H1 (cell line): ENCODE measurements around the gene COTL1. TPM values are rescaled to one million over a fixed set of nuclear protein-coding genes. Genes with fewer than 3 reads are reported as not detected.

Source experiments
- CTCF ChIA-PET: fragments of 300-600 bp; sonication (Branson Sonifier 250); formaldehyde crosslinking; loops from one replicate; lab custom pipeline; 2021; ENCODE audit not compliant: partially characterized antibody; lab: Charles Lee
- POLR2A ChIA-PET: fragments of 300-600 bp; sonication (Branson Sonifier 250); formaldehyde crosslinking; loops from one replicate; lab custom pipeline; 2021; ENCODE audit warnings: inconsistent platforms; ENCODE audit not compliant: partially characterized antibody; lab: Charles Lee
- DNase-seq, 2 experiments: peaks; one replicate each; pipeline versions ENCODE4 v3.0.0 to v3.0.0-alpha.2; 2010 to 2022; ENCODE audit warnings: low spot score in 2 of 2, low read depth in 1 of 2, mixed read lengths in 1 of 2
- FAIRE-seq: peaks from 2 replicates; lab custom pipeline; 2011; peaks lifted over from hg19 to GRCh38; lab: Jason Lieb, UNC
- H2AFZ ChIP-seq: 2 replicates; pipeline ENCODE4 v1.8.1; 2012; ENCODE audit warnings: low read length, inconsistent platforms
- H2AK5ac ChIP-seq: 2 replicates; pipeline ENCODE4 v1.6.1; 2013; ENCODE audit warnings: low read depth, low read length
- H2BK120ac ChIP-seq: replicated peaks from 2 replicates; pipeline ENCODE3; 2013; ENCODE audit warnings: low read depth, low read length, inconsistent platforms
- H2BK12ac ChIP-seq: 2 replicates; pipeline ENCODE4 v1.6.1; 2013; ENCODE audit warnings: low read depth, low read length
- H2BK15ac ChIP-seq: 2 replicates; pipeline ENCODE4 v1.6.1; 2013; ENCODE audit warnings: low read length
- H2BK20ac ChIP-seq: 2 replicates; pipeline ENCODE4 v1.6.1; 2013; ENCODE audit warnings: low read length
- H2BK5ac ChIP-seq: 2 replicates; pipeline ENCODE4 v1.6.1; 2013; ENCODE audit warnings: low read depth, low read length
- H3K14ac ChIP-seq: 2 replicates; pipeline ENCODE4 v1.6.1; 2013; ENCODE audit warnings: inconsistent platforms; ENCODE audit not compliant: insufficient read length
- H3K18ac ChIP-seq: 2 replicates; pipeline ENCODE4 v1.6.1; 2013; ENCODE audit warnings: low read length; ENCODE audit errors: extremely low read depth
- H3K23ac ChIP-seq: 2 replicates; pipeline ENCODE4 v1.6.1; 2013; ENCODE audit warnings: inconsistent platforms; ENCODE audit not compliant: insufficient read length
- H3K23me2 ChIP-seq: 2 replicates; pipeline ENCODE4 v1.6.1; 2013; ENCODE audit warnings: low read depth, low read length
- H3K27ac ChIP-seq: 2 replicates; pipeline ENCODE4 v1.6.1; 2011; ENCODE audit warnings: low read depth, low read length, inconsistent platforms
- H3K27me3 ChIP-seq, 4 experiments: replicated peaks in 1 of 4; 1 replicate in 1 of 4; 2 replicates in 3 of 4; pipeline versions ENCODE4 v1.6.1 to v1.8.1; 2011 to 2013; ENCODE audit warnings: low read length in 3 of 4, mild to moderate bottlenecking in 3 of 4, inconsistent platforms in 2 of 4, mixed read lengths in 2 of 4, moderate library complexity in 1 of 4; ENCODE audit not compliant: control insufficient read depth in 3 of 4, insufficient read depth in 3 of 4; ENCODE audit errors: extremely low read depth in 1 of 4
- H3K36me3 ChIP-seq, 4 experiments: 2 replicates each; pipeline versions ENCODE4 v1.6.1 to v1.8.1; 2011 to 2013; ENCODE audit warnings: mild to moderate bottlenecking in 4 of 4, low read length in 3 of 4, moderate library complexity in 2 of 4, control low read depth in 1 of 4, inconsistent platforms in 1 of 4; ENCODE audit not compliant: insufficient read depth in 4 of 4, control insufficient read depth in 2 of 4
- H3K4ac ChIP-seq: replicated peaks from 2 replicates; pipeline ENCODE3; 2013; ENCODE audit warnings: low read length, low read depth, mixed read lengths, inconsistent platforms; ENCODE audit not compliant: insufficient read length
- H3K4me1 ChIP-seq, 4 experiments: replicated peaks in 1 of 4; 1 replicate in 1 of 4; 2 replicates in 3 of 4; pipeline versions ENCODE4 v1.6.1 to v1.8.1; 2011 to 2013; ENCODE audit warnings: low read length in 3 of 4, inconsistent platforms in 2 of 4, mixed read lengths in 1 of 4; ENCODE audit not compliant: insufficient read depth in 4 of 4, control insufficient read depth in 3 of 4
- H3K4me2 ChIP-seq, 2 experiments: 2 replicates each; pipeline versions ENCODE4 v1.6.1 to v1.8.1; 2011 to 2013; ENCODE audit warnings: low read depth in 2 of 2, low read length in 2 of 2, control low read depth in 1 of 2, inconsistent platforms in 1 of 2, mild to moderate bottlenecking in 1 of 2; ENCODE audit not compliant: insufficient read depth in 1 of 2
- H3K4me3 ChIP-seq, 4 experiments: fragments of 200-600, 300-600 bp in 1 of 4; sonication (generic), shearing (Covaris generic), sonication (Bioruptor Twin) in 1 of 4; 2 replicates each; pipeline versions ENCODE4 v1.5.1 to v1.8.1; 2011 to 2016; ENCODE audit warnings: low read length in 4 of 4, low read depth in 3 of 4, control low read depth in 2 of 4, inconsistent platforms in 2 of 4, mild to moderate bottlenecking in 2 of 4, mixed read lengths in 1 of 4, moderate library complexity in 1 of 4; ENCODE audit not compliant: insufficient read depth in 2 of 4; ENCODE audit errors: extremely low read depth in 1 of 4
- H3K56ac ChIP-seq: replicated peaks from 2 replicates; pipeline ENCODE3; 2013; ENCODE audit warnings: low read depth, mild to moderate bottlenecking, mixed read lengths, low read length, inconsistent platforms; ENCODE audit not compliant: insufficient read length
- H3K79me1 ChIP-seq: 2 replicates; pipeline ENCODE4 v1.6.1; 2013; ENCODE audit warnings: low read depth, low read length, control low read depth
- H3K79me2 ChIP-seq, 2 experiments: 2 replicates each; pipeline versions ENCODE4 v1.6.1 to v1.8.1; 2012 to 2013; ENCODE audit warnings: low read length in 2 of 2, mild to moderate bottlenecking in 2 of 2, inconsistent platforms in 1 of 2; ENCODE audit not compliant: insufficient read depth in 2 of 2, control insufficient read depth in 1 of 2
- H3K9ac ChIP-seq, 4 experiments: replicated peaks in 1 of 4; 1 replicate in 1 of 4; 2 replicates in 3 of 4; pipeline versions ENCODE4 v1.6.1 to v1.8.1; 2011 to 2013; ENCODE audit warnings: low read depth in 3 of 4, low read length in 3 of 4, control low read depth in 2 of 4, mild to moderate bottlenecking in 2 of 4, moderate library complexity in 2 of 4, inconsistent platforms in 1 of 4; ENCODE audit errors: extremely low read depth in 1 of 4
- H3K9me3 ChIP-seq, 2 experiments: 2 replicates each; pipeline versions ENCODE4 v1.6.1 to v1.8.1; 2012 to 2013; ENCODE audit warnings: mild to moderate bottlenecking in 2 of 2, moderate library complexity in 2 of 2, control low read depth in 1 of 2, inconsistent platforms in 1 of 2, low read depth in 1 of 2, low read length in 1 of 2, mixed read lengths in 1 of 2; ENCODE audit not compliant: insufficient read depth in 2 of 2
- H4K20me1 ChIP-seq, 2 experiments: replicated peaks in 1 of 2; 2 replicates each; pipeline versions ENCODE3 to v1.8.1; 2011 to 2013; ENCODE audit warnings: inconsistent platforms in 2 of 2, low read length in 2 of 2, mild to moderate bottlenecking in 1 of 2; ENCODE audit not compliant: insufficient read depth in 2 of 2, control insufficient read depth in 1 of 2
- H4K5ac ChIP-seq: 2 replicates; pipeline ENCODE4 v1.6.1; 2013; ENCODE audit warnings: low read length, low read depth, mixed read lengths, inconsistent platforms; ENCODE audit not compliant: insufficient read length
- H4K8ac ChIP-seq: 2 replicates; pipeline ENCODE4 v1.8.0; 2013; ENCODE audit warnings: mild to moderate bottlenecking, moderate library complexity, low read length, inconsistent platforms; ENCODE audit not compliant: insufficient read depth; ENCODE audit errors: extremely low read depth
- H4K91ac ChIP-seq: replicated peaks from 2 replicates; pipeline ENCODE3; 2013; ENCODE audit warnings: low read length, mixed read lengths, inconsistent platforms; ENCODE audit not compliant: insufficient read length
- BCL11A ChIP-seq, 2 experiments: IDR thresholded peaks; one replicate each; pipeline ENCODE4 v1.6.1; 2011; ENCODE audit warnings: low read depth in 2 of 2, low read length in 2 of 2, mild to moderate bottlenecking in 2 of 2
- CHD2 ChIP-seq: IDR thresholded peaks from 2 replicates; pipeline ENCODE4 v1.6.1; 2012; ENCODE audit warnings: low read length, improper control_type of control experiment
- EZH2 ChIP-seq: fragments of 200-600 bp; sonication (generic); IDR thresholded peaks from 2 replicates; pipeline ENCODE4 v1.7.1; 2012; ENCODE audit warnings: low read depth, mild to moderate bottlenecking, moderate library complexity, low read length, inconsistent platforms; ENCODE audit not compliant: severe bottlenecking
- GTF2F1 ChIP-seq: IDR thresholded peaks from 2 replicates; pipeline ENCODE4 v1.6.1; 2012; ENCODE audit warnings: low read depth, low read length, improper control_type of control experiment, borderline replicate concordance
- JUND ChIP-seq: IDR thresholded peaks from 2 replicates; pipeline ENCODE4 v1.6.1; 2011; ENCODE audit warnings: mild to moderate bottlenecking, improper control_type of control experiment, low read length
- POLR2A ChIP-seq, 2 experiments: IDR thresholded peaks; 1 replicate in 1 of 2; 2 replicates in 1 of 2; pipeline ENCODE4 v1.6.1; 2011; ENCODE audit warnings: low read depth in 2 of 2, low read length in 2 of 2, mild to moderate bottlenecking in 2 of 2; ENCODE audit errors: control extremely low read depth in 1 of 2
- YY1 ChIP-seq: IDR thresholded peaks from 2 replicates; pipeline ENCODE4 v1.6.1; 2011; ENCODE audit warnings: low read depth, mild to moderate bottlenecking, low read length
- ZNF274 ChIP-seq: IDR thresholded peaks from 2 replicates; pipeline ENCODE4 v1.7.0; 2012; ENCODE audit warnings: low read length, borderline replicate concordance; ENCODE audit errors: extremely low read depth
- WGBS, 2 experiments: shearing (Covaris generic) in 1 of 2; methylation state at CpG; one replicate each; pipeline versions ENCODE4 v1.1.6 to v1.1.7; 2013 to 2015; ENCODE audit warnings: low lambda C conversion rate in 2 of 2, mixed read lengths in 2 of 2, inconsistent platforms in 1 of 2, low coverage in 1 of 2, missing lambda C conversion rate in 1 of 2; ENCODE audit not compliant: insufficient replicate concordance in 2 of 2, insufficient coverage in 1 of 2, insufficient read length in 1 of 2; ENCODE audit errors: extremely low coverage in 1 of 2, missing lambda C conversion rate in 1 of 2; 5-methylcytosine and 5-hydroxymethylcytosine counted together
- polyA plus RNA-seq, 7 experiments: library from polyadenylated mRNA; depleted of rRNA in 3 of 7; stranded (reverse) in 5 of 7; unstranded in 2 of 7; fragments of >200 nt in 5 of 7; fragments of 200-250 nt in 2 of 7; gene quantifications; 1 replicate in 5 of 7; 2 replicates in 1 of 7; 4 replicates in 1 of 7; pipeline versions ENCODE4 v1.2.1 to v1.2.3, GENCODE V29; 2011 to 2013; ENCODE audit warnings: missing spikeins in 2 of 7, mixed read lengths in 2 of 7
- total RNA-seq: library from RNA; stranded (reverse); fragmentation: NEBNext Ultra II Directional; extraction: Animal tissue kit (Norgen Biotek cat#: 25700); gene quantifications from 2 replicates; pipeline ENCODE4 v1.2.1, GENCODE V29; 2021

Gene COTL1
- total and polyA plus RNA-seq, 2 of the 8 experiments (the other 6 are each of a cell fraction or from before 2014, with no cell fraction given): 59.2 to 183 TPM

- no peaks in the 10 kb centered on the region for H3K79me2 ChIP-seq
- no peak overlapping the region for H2BK15ac ChIP-seq
- no peak for DNase-seq
- H4K91ac ChIP-seq: no peak overlapping the region
- H2BK120ac ChIP-seq: no peak overlapping the region
- no peak overlapping the region for H4K5ac ChIP-seq
- H3K9ac ChIP-seq: no peak overlapping the region
- no peak overlapping the region for H2AK5ac ChIP-seq
- H3K4ac ChIP-seq: no peak overlapping the region
- no peaks in the 10 kb centered on the region for H3K27me3 ChIP-seq
- 95% methylated on average over 51 of the region's 51 CpGs; no CpG with 5 or more reads in 1 of the 2 experiments for WGBS, 2 experiments
- H3K36me3 ChIP-seq: peaks cover 8 to 24% (median 19%) of the 10 kb centered on the region in 4 experiments; a peak in 6 of 8 replicates
- H3K4me2 ChIP-seq: no peak overlapping the region
- no peaks in the 10 kb centered on the region; the same call in 1 of the 2 replicates for H3K79me1 ChIP-seq
- no peak overlapping the region for H3K4me3 ChIP-seq
- ChIA-PET CTCF (interaction anchor here (0.6 to 4.7 kb wide), 8 partner anchors 9 to 66 kb away, joined by 3 to 44 read pairs (median 4); no protein-coding TSS in a partner anchor), POLR2A (interaction anchor here (0.9 to 1.0 kb wide), 2 partner anchors 11 to 58 kb away, joined by 3 to 4 read pairs; no protein-coding TSS in a partner anchor)
- no peak overlapping the region for H2BK5ac ChIP-seq
- H4K8ac ChIP-seq: no peak overlapping the region; the same call in 1 of the 2 replicates
- no peak overlapping the region for H2AFZ ChIP-seq
- no peak overlapping the region for H3K23ac ChIP-seq
- H3K4me1 ChIP-seq: peaks cover 0 to 5% (median 0%) of the 10 kb centered on the region in 4 experiments; a peak in 1 of 7 replicates
- no peak overlapping the region for H3K56ac ChIP-seq
- H3K27ac ChIP-seq: no peak overlapping the region
- H3K14ac ChIP-seq: no peak overlapping the region
- no peak overlapping the region for H2BK20ac ChIP-seq
- H2BK12ac ChIP-seq: no peak overlapping the region
- no peak overlapping the region for H3K18ac ChIP-seq
- H3K9me3 ChIP-seq: no peaks in the 10 kb centered on the region
- no peaks in the 10 kb centered on the region for H4K20me1 ChIP-seq
- H3K23me2 ChIP-seq: no peaks in the 10 kb centered on the region
- no peak for FAIRE-seq
- TF ChIP-seq ZNF274: no peak
- no peak for TF ChIP-seq POLR2A (IDR thresholded peaks at IDR 0.05; ENCODE audit: control extremely low read depth in 1 of 2, low read depth in 2 of 2, low read length in 2 of 2)
- TF ChIP-seq JUND: no peak
- TF ChIP-seq BCL11A (IDR thresholded peaks at IDR 0.05; ENCODE audit: low read depth in 2 of 2, low read length in 2 of 2): no peak
- TF ChIP-seq CHD2: no peak
- no peak for TF ChIP-seq GTF2F1
- TF ChIP-seq YY1: no peak
- TF ChIP-seq EZH2: no peak
Observed at GRCh38 chr16:84661418-84662060, 43.7 kb upstream of the COTL1 start.
